MM.1S (cell line): ENCODE data around the gene SDHA.

ENCODE experiments used
- CTCF ChIP-seq: fragments of 300-600 bp; sonication (generic); IDR thresholded peaks from 2 replicates; pipeline ENCODE4 v1.5.1; 2016; ENCODE audit warnings: antibody characterized with exemption, low read length, mixed read lengths
- EZH2 ChIP-seq: fragments of 300-600 bp; sonication (generic); optimal IDR thresholded peaks from 2 replicates; pipeline ENCODE3; 2017; ENCODE audit warnings: low read depth, mild to moderate bottlenecking, antibody characterized with exemption, low read length, mixed read lengths

GRCh38 chr5:270340-270739 is 52.2 kb downstream of the SDHA start:
- TF ChIP-seq CTCF: no peak
- TF ChIP-seq EZH2: no peak
